MM.1S (cell line): Measurements from ENCODE around the gene CACNA1C.
"Not testable (repeated sequence)": the region's sequence is repeated elsewhere in the genome, so short reads cannot be mapped to it uniquely, and the experiment has no call there.

ENCODE experiments used
- EZH2 ChIP-seq: fragments of 300-600 bp; sonication (generic); optimal IDR thresholded peaks from 2 replicates; pipeline ENCODE3; 2017; ENCODE audit warnings: low read depth, mild to moderate bottlenecking, antibody characterized with exemption, low read length, mixed read lengths
- TF ChIP-seq, protein P1 (sequence below): fragments of 300-600 bp; sonication (generic); IDR thresholded peaks from 2 replicates; pipeline ENCODE4 v1.5.1; 2016; ENCODE audit warnings: antibody characterized with exemption, low read length, mixed read lengths

DNA sequence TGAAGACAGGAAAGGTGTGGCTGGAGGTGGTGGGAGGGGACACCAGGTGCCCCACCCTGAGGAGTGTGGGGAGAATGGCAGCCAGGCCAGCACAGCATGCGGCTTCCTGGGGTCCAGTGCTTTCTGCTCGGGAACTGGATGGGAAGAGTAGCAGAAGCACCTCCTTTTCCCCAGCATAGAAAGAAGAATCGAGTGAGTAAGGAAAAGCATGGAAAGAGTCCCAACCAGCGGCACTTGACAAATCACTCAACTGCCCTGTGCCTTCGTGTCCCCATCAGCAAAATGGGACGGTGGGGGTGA lies 631.2 kb downstream of the CACNA1C start:
- TF ChIP-seq, protein P1, sequence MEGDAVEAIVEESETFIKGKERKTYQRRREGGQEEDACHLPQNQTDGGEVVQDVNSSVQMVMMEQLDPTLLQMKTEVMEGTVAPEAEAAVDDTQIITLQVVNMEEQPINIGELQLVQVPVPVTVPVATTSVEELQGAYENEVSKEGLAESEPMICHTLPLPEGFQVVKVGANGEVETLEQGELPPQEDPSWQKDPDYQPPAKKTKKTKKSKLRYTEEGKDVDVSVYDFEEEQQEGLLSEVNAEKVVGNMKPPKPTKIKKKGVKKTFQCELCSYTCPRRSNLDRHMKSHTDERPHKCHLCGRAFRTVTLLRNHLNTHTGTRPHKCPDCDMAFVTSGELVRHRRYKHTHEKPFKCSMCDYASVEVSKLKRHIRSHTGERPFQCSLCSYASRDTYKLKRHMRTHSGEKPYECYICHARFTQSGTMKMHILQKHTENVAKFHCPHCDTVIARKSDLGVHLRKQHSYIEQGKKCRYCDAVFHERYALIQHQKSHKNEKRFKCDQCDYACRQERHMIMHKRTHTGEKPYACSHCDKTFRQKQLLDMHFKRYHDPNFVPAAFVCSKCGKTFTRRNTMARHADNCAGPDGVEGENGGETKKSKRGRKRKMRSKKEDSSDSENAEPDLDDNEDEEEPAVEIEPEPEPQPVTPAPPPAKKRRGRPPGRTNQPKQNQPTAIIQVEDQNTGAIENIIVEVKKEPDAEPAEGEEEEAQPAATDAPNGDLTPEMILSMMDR, result not testable (repeated sequence)
- not testable (repeated sequence) for TF ChIP-seq EZH2
